ENCODE measurements around the gene WFDC1.
"Not testable (repeated sequence)": the region's sequence is repeated elsewhere in the genome, so short reads cannot be mapped to it uniquely, and the experiment has no call there.

Gene WFDC1

DNA sequence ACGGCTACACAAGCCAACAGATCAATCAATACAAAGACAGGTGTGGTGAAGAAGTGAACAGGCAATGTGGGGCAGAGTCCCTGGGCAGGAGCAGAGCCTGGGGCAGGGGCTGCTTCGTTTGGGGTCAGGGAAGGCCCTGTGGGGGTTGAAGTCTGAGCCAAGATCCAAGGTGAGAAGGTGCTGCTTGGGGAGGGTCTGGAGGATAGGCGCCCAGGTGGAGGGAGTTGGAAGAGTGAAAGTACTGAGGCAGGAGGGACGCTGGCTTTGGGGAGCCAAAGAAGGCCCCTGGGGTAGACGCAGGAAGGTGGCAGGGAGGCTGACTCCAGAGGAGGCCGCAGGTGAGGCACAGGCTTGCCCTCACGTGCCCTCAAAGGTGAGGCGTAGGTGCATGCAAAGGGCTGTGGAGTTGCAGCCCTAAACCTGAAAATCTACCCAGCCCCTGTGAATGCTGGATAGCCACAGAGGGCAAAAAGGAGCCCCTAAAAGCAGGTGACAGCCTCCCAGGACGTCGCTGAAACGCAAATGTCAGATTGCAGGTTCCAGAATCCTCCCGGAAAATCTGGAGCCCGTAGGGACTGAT lies 33.3 kb downstream of the WFDC1 start:
- no peak for DNase-seq (ENCODE audit: low read depth in 2 of 2)

DNA sequence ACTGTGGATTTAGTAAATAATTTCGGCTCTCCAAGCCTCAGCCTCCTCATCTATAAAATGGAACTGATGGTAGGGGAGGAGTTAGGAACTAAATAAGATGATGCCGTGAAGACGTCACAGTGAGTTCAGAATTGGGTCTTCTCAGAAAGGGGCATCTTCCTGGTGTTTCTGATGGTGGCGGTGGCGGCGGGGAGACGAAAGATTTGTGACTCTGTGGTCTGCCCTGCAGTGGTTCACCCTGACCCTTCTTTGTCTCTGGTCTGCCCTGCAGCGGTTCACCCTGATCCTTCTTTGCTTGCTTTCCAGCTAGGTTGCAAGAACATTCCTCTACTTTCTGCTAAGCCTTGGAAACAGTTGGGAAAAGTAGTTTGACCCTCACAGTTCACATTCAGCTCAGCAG lies 34.3 kb downstream of the WFDC1 start:
- DNase-seq (ENCODE audit: low read depth in 2 of 2): no peak

DNA sequence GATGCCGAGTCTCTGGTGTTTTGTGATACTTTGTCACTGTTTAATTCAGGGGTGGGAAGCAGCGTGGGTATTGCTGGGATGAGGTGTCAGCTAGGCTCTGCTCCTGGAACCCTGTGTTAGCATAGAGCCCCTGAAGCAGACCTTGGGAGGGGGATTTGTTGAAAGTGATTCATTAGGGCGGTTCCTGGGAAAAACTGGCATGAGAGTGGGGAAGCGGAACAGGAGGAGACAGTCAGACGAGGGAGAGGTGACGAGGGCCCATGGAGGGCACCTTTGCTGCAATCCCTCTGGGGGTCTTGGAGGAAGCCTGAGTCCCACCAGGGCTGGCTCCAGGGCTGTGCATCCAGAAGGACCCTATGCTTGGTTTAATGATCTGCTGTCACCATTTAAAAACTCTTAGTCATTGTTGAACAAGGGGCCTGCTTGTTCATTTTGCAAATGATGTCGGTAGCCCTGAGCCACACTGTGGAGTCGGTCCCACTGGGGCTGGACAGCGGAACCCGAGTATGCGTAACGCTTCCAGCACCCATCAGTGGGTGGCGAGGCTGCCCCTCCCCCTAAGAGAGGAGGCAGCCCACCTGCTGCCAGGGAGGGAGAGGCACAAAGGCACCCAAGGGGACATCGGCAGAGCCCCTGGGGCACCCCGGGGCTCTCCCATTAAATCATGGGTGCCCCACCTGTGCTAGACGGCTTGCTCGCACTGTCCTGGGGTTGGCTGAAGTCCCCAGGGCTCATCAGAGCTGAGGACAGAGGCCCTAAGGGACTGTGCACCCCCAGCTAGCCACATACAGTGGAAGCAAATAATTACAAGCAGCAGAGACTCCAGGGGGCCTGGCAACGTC lies 35.4 kb downstream of the WFDC1 start:
- no peak for DNase-seq (ENCODE audit: low read depth in 2 of 2)

DNA sequence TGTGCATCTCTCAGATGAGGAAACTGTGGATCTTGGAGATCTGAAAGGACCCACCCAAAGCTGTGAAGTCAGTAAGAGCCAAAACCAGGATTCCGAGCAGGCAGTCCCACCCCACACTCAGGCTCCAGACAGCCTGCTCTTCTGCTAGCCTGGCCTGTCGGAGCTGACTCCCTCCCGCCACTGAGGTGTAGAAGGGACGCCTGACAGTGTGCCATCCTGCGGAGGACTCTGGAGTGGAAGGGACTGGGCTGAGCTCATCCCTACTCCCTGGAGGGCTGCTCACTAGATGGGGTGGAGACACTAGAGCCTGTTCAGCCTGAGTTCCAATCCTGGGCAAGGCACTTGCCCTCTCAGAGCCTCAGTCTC lies 36.0 kb downstream of the WFDC1 start:
- no peak for DNase-seq (ENCODE audit: low read depth in 2 of 2)

DNA sequence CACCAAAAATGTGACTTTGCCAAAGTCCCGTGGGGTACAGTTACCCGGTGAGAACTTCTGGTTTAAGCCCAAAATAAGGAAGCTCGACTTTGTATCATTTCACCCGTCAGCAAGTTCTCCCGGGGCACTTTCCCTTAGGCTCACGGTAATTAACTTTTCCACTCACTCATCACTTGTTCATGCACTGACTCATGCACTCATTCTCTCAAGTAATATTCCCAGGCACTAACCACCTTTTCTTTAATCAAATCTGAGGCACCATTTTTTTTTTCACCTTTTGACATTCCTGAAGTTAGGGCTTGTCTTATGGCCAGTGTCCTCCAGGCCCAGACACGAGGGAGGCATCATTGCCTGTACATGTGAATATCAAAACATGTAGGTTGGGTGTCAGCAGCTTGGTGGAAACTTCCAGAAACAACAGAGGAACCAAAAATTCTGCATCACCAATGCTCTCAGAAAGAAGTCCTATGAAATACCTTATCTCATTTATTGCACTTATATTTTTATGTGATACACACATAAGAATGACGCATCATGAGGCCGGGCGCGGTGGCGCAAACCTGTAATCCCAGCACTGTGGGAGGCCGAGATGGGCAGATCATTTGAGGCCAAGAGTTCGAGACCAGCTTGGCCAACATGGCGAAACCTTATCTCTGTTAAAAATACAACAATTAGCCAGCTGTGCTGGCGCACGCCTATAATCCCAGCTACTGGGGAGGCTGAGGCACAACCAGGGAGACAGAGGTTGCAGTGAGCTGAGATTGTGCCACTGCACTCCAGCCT lies 37.5 kb downstream of the WFDC1 start:
- no peak for DNase-seq (ENCODE audit: low read depth in 2 of 2)

DNA sequence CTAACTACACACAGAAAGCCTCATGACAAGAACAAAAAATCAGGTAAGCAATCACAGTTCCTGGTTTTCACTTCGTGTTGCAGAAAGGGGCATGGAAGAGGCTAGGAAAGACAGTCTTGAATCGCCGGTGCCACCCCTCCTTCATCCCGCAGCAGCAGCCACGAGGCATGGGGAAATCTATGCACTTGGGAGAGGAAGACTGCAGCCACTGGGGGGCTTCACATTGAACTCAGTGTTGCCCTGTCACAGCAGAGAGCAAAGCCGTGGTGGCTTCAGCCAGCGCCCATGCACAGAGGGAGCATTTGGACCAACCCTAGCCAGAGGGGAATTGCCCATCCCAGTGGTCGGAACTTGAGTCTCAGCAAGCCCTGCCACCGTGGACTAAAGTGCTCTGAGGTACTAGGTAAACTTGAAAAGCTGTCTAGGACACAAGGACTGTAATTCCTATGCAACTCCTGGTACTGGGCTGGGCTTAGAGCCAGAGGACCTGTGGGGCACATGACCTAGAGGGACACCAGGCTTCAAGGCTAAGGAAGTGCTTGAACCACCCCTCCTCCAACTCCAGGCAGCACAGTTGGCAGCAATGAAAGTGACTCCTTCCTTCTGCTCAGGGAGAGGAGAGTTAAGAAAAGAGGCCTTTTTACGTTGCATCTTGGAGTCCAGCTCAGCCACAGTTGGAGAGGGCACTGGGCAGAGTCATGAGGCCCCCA lies 38.5 kb downstream of the WFDC1 start:
- no peak for DNase-seq (ENCODE audit: low read depth in 2 of 2)

DNA sequence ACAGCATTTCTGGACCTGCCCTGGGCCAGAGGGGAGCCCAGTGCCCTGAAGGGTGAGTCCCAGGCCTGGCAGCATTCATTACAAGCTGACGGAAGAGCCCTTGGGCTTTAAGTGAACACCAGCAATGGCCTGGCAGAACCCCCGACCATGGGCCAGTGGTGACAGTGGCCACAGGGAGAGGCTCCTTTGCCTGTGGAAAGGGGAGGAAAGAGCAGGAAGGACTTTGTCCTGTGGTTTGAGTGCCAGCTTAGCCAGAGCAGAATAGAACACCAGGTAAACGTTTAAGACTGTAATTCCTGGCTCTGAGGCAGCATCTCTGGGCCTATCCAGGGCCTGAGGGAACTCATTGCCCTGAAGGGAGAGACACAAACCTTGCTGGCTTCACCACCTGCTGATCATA lies 39.4 kb downstream of the WFDC1 start:
- no peak for DNase-seq (ENCODE audit: low read depth in 2 of 2)

DNA sequence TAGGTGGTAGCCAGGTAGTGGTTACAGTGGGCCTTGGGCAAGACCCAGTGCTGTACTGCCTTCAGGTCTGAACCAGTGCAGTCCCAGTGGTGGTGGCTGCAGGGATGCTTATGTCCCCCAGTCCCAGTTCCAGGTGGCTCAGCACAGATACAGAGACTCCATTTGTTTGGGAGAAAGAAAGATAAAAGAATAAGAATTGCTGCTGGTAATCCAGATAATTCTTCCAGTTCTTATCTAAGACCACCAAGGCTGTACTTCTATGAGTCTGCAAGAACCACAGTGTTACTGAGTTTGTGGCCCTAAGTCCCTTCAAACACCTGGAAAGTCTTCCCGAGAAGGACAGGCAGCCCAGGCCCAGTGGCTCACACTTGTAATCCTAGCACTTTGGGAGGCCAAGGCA lies 39.8 kb downstream of the WFDC1 start:
- no peak for DNase-seq (ENCODE audit: low read depth in 2 of 2)

DNA sequence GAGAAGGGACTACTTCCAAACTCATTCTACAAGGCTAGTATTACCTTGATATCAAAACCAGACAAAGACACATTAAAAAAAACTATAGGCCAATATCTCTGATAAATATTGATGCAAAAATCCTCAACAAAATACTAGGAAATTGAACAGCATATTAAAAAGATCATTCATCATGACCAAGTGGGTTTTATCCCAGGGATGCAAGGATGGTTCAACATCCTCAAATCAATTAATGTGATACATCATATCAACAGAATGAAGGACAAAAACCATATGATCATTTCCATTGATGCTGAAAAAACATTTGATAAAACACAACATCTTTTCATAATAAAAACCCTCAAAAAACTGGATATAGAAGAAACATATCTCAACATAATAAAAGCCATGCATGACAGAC lies 42.6 kb downstream of the WFDC1 start:
- not testable (repeated sequence) for DNase-seq (ENCODE audit: low read depth in 2 of 2)

DNA sequence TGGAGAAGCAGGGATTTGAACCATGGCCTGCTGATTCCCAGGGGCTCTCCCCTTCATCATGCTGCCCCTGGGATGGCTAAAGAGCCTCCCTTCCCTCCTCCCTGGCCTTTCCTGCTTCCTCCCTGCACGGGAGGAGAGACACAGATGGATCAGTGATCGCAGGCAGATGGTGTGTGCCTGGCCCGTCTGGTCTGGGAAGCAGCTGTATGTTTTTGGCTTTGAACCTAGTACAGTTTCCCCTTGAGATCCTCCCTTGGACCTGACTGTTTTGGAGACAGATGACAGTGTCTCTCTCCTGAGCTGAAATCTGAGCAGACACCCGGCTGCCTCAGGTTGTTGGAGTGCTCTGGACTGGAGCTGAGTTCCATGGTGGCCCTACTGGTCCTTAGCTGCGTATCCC lies 44.6 kb downstream of the WFDC1 start:
- no peak for DNase-seq (ENCODE audit: low read depth in 2 of 2)

DNA sequence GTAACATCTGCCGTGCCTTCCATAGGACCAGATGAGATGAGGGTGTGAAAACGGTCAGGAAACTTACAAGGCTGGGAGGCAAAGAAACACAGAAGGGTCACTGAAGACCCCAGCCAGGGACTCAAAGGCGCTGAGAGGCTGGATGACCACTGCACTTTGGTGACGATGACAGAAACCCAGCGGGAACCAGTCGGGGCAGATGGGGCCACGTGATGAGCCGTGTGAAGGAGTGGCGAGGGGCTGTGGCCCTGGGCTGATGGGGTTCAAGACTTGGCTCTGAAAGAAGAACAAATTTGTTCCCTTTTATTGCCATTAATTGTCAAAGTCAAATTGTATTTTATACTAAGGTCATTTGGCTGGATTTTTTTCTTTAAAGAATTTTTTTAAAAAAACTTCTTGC lies 45.1 kb downstream of the WFDC1 start:
- no peak for DNase-seq (ENCODE audit: low read depth in 2 of 2)

DNA sequence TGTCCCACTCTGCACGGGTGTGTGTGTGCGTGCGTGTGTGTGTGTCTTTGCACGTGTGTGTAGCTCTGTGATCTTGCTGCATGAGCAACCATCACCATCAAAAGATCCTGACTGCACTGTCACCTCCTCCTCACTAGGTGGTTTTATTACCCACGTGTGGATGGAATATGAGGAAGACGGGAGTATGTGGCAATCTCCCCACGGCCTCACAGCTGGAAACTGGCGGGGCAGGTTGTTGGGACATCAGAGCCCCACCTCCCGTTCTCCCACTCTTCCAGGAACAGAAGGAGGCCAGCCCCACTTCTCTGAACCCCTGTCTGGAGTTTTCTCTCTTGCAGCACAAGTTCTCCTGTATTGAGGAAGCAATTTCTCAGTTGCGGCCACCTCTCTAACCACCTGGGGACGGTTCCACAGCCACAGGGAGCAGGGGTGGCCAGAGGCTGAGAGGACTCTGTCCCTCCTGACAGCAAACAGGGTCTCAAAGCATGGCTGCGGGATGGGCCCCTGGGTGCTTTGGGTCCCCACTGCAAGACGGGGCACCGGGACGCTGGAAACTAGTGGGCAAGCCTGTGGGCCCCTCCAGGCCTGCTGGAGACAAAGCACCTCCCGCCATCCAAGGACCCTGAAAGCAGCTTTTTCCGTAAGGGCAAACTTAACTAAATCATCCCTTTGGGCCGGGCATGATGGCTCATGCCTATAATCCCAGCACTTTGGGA lies 45.8 kb downstream of the WFDC1 start:
- no peak for DNase-seq (ENCODE audit: low read depth in 2 of 2)

DNA sequence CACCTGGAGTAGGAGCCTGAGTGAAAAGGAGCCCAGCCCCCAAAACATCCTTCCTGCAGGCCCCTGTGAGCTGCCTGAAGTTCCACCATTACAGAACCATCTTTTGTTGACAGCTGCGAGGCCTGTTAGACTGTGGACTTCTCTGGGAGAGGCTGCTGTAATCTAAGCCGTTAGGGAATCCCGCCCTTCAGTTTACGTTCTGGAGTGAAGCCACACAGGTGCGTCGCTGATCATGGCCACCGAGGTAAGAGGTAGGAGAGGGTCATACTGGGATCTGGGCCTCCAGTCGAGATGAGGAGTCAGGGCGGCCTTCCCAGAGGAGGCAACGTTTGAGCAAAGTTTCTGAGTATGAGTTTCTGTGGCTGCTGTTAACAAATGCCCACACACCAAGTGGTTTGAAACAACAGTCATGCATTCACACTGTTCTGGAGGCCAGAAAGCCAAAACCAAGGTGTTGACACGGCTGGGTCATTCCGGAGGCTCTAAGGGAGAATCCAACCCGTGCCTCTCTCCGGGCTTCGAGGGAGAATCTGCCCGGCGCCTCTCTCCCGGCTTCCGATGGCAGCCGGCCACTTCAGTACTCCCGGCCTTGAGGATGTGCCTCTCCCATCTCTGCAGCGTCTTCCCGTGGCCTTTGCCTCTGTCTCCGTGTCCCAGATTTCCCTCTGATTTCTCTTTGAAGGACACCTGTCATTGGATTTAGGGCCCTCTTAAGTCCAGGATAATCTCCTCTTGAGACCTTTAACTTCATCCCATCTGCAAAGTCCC lies 47.0 kb downstream of the WFDC1 start:
- no peak for DNase-seq (ENCODE audit: low read depth in 2 of 2)

DNA sequence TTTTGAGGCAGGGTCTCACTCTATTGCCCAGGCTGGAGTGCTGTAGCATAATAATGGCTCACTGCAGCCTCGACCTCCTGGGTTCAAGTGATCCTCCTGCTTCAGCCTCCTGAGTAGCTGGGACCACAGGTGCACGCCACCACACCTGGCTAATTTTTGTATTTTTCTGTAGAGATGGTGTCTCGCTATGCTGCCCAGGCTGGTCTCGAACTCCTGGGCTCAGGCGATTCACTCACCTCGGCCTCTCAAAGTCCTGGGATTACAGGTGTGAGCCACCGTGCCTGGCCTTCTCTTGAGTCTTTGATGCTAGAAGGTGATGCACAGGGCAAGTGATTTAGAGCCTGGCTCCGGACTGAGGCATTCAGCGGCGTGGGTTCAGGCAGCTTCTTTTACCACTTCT lies 49.1 kb downstream of the WFDC1 start:
- DNase-seq (ENCODE audit: low read depth in 2 of 2): not testable (repeated sequence)

DNA sequence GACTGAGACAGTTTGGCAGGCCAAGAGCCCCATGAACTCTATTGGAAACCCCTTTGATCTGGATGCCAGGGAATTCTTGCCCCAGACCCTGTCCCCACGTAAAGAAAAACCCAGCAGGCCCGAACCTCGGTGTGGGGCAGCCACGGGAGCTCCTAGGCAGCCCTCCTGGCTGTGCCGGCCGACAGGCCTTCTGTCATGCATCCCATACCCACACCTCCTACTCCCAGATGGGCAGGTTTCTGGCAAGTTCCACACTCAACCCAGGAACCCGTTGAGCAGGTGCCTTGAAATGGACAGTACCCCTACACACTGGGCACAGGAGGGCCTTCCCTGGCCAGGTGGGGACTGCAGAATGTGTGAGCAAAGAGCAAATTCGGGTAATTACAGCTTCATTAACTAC lies 50.1 kb downstream of the WFDC1 start:
- no peak for DNase-seq (ENCODE audit: low read depth in 2 of 2)

DNA sequence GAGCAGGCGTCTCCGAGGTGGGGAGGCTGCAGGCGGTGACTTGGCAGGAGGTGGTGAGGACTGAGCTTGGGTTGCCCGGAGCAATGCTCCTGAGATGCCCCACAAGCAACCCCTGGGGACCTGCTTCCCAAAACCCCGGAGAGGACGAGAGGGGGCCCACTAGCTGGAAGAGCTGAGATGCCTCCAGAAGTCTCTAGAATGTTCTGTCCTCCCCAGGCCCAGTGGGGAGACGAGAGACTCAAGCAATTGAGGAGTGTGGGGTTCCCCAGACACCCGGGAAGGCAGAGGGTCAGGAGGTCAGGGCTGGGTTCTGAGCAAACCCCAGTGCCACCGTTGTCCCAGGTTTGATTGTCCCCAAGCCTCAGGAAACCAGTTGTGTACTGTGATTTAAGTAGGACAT lies 52.5 kb downstream of the WFDC1 start:
- DNase-seq (ENCODE audit: low read depth in 2 of 2): no peak

DNA sequence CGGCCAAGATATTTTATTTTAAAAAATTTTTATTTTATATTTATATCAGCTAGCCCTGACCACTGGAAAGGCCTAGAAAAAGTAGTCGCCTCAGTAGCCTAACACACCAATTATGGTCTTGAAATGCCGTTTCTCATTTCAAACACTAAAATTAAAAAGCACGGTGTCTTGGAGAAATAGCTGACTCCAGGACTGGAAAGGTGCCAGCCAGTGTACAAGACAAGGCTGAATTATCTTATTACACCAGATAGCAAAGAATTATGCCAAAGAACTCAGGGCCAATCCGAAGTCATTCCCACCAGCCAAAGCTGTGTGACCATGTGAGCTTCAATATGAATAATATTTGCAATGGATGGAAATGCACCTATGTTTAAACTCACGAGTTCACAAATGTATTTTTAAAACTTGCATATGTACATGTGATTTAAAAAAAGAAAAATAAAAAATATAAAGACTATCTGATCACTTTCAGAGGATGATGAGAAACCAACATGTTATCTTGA lies 53.8 kb downstream of the WFDC1 start:
- no peak for DNase-seq (ENCODE audit: low read depth in 2 of 2)

DNA sequence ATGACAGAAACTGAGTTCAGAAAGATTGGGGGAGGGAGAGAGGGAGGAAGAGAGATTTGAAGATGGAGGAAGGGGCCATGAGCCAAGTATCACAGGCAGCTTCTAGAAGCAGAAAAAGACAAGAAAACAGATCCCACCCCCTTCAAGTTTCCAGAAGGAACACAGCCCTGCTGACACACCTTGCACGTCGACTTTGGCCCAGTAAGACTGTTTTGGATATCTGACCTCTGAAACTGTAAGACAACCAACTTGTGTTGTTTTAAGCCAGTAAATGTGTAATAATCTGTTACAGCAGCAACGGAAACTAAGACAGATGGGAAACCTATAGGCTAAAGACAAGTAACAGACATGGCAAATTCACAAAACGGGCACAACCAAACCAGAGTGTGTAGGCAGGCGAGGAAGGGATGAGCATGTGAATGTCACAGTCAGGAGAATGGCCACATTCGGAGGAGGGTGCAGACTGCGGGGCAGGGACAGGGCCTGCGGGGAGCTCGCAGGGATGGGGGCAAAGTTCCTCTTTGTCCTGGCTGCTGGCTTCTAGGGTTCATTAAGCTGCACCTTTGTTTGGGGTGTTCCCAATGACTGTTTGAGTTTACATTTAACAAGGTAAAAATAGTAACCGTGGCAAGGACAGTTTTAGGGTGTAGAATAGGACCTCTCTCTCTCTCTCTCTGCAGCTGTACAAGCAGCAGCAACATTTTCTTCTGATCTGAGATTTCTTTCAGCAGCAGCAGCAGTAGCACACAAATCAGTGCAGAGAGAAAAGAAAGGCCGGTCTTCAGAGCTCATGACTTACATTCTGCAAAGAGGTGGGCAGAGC lies 55.4 kb downstream of the WFDC1 start:
- no peak for DNase-seq (ENCODE audit: low read depth in 2 of 2)

DNA sequence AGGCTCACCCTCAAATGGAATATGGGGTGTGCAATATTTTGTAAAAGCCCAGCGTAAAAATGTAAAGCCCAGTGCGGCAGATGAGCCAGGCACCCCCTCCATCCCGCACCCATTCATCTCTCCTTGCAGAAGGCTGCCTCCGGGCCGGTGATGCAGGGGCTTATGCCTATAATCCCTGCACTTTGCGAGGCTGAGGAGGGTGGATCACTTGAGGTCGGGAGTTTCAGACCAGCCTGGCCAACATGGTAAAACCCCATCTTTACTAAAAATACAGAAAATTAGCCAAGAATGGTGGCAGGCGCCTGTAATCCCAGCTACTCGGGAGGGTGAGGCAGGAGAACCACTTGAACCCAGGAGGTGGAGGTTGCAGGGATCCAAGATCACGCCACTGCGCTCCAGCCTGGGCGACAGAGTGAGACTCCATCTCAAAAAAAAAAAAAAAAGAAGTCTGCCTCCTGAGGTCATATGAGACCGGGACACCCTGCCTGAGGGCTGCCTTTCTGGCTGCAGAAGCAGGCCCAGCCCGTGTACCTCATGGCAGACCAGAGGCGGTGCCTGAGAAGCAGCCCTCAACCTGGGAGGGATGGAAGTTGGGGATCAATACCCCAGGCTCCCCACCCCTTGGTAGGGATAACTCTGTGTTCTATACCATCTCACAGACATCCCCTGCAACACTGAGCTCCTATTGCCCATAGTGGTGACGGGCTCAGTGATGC lies 56.2 kb downstream of the WFDC1 start:
- DNase-seq (ENCODE audit: low read depth in 2 of 2): no peak
